T-helper 1 cell (primary cell): ENCODE data around the gene ELAC2.
A peak's percentile ranks its signal among the peaks of the same experiment; 100 is the strongest.

Experiments used
- DNase-seq, 5 donors: peaks; one replicate each; pipeline ENCODE4 v3.0.0-alpha.2; 2012 to 2020

ELAC2 gene

DNA sequence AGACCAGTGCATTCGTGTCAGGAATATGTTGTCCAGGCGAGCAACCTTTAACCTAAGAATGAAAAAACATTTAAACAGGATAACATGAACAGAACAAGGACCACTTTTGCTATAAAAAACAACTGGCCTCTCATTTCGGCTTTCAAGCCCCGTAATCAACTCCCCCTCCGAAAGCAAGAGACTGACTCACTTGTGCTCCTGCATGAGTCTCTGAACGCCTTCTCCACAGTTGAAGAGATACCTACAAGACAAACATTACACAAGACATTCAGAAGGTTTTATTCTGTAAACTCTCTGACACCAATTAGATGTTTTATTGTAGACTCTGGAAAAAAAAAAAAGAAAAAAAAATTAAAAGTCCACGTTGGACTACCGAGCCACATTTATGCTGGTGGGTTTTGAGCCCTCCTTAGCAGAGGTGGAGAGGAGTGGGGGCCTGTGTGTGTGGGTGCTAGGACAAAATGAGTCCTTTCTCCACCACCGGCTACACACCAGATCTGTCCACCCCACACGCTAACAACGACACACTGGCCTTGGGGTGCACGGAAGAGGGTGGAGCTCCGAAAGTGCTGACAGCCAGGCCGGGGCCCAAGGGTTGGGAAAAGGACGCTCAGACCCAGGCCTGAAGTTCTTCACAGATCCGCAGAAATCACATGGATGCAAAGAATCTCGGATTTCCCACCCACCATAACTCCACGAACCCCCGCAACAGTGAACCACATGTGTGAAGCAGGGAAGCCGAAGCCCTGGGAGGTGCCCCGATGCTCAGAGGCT is 759 bp downstream of the ELAC2 start:
- DNase-seq, result no peak

DNA sequence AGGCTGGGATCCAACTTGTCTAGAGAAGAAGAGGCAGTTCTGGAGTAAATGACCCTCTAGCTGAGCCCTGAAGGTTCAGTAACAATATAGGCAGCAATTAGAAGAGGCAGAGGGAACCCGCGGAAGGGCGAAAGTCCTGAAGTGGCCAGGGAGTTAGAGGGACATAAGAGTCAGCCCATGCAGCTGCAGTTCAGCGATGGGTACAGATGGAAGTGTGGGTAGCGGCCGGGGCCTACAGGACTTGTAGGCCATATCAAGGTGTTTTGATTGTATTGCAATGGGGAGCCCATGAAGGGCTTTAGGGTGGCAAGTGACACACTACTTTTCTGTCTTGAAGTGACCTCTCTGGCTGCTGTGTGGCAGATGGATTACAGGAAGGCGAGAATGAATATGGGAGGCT is 3.0 kb downstream of the ELAC2 start:
- no peak for DNase-seq

DNA sequence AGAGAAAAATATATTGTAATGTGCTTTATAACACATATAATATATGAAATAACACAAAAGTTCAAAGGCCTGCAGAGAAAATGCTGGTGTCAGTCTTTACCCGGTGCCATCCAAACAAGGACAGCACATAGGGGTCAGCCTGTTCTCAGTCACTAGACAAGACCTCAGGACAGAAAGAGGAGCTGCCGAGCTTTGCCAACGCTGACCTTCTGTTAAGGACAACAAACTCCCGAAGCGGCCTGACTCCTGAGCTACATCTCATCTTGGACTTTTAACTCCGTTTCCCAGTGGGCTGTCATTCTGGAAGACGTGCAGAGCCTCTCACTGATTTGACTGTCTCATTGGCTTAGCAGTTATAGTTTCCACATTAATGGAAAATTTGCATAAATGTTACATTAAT is 6.9 kb downstream of the ELAC2 start:
- no peak for DNase-seq

DNA sequence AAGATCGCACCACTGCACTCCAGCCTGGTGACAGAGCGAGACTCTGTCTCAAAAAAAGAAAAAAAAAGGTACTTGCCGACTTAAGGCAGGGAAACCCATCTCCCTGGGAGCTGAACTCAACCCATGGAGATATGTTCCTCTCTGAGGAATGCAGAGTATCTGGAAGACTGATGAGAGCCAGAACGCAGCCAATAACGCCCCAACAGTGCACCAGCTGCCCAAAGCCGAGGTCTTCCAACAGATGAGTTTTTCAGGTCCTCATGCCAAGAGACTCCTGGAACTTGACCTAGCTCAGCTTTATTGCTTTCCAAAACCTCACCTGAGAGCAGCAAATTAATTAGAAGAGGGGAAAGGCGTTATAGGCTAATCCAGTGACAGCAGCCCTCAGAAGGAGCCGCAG is 9.4 kb downstream of the ELAC2 start:
- DNase-seq, result no peak

DNA sequence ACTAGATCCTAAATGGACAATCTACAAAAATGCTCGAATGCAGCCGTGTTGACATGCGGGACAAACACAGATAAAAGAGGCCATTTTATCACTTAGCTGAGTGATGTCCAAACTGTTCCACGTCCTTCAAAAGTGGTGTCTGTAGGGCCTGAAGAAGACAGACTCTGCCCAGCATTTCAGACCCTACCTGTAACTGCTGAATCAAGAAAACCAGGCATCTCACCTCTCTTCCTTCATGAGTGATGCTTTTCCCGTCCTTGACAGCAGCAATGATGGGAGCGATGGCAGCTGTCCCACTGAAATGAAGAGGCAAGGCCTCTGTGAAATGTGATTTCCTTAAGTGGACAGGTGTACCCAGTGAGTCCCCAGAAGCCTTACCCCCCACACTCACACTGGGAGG is 12.3 kb downstream of the ELAC2 start:
- DNase-seq, result no peak

DNA sequence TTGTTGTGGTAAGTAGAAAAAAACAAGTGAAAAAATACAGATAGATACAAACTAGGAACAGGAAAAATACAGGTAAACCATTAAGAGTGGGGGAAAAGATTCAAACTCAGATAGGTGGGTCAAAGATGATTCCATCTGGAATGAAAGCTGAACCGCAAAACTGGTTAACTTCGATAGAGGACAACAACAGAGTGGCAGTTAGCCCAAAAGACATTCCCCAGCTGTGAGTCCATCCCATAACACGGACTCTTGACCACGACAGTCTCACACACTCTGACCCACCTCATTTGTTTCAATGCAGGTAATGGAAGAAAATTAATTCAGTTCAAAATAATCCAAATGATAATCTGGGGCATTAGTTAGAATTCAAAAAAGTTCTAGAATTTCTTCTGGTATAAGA is 13.5 kb downstream of the ELAC2 start:
- DNase-seq, result no peak

DNA sequence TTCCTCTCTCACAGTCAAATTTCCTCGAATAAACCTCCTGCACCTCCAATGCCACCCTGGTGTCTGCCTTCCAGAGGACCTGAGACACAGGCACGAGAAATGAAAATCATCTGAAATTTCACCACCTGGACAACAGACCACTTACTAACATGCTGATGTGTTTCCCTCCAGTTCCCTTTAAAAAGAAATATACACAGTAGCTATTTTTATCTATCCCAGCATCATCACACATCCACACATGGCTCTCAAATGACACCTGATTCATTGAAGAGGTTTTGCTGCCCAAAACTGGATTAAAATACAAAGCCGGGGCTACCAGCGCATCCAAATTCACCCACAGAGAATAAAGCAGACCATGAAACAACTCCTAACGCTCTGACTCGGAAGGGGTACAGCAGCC is 13.9 kb downstream of the ELAC2 start:
- DNase-seq, result no peak

DNA sequence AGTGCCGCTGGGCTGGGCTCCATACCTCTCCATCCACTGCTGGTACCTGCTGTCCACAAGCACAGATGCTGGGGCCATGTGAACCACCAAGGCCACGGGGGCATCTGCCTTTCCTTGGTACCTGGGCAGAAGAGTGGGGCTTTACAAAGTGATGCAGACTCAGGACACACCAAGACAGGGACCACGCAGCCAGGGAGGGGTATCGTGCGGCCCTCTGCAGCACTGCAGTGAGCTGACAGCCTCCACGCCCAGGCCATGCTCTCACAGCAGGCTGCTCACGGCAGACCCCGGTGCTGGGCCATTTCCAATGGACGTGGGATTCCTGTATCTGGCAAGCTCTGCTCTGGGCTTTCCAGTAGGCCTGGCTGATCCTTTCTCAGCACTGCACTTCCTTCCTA is 14.4 kb downstream of the ELAC2 start:
- DNase-seq, result no peak

- peak in 2 of 5 donors; percentile 10 to 37 for DNase-seq
Observed at GRCh38 chr17:13002761-13003453, 14.9 kb downstream of the ELAC2 start.

DNA sequence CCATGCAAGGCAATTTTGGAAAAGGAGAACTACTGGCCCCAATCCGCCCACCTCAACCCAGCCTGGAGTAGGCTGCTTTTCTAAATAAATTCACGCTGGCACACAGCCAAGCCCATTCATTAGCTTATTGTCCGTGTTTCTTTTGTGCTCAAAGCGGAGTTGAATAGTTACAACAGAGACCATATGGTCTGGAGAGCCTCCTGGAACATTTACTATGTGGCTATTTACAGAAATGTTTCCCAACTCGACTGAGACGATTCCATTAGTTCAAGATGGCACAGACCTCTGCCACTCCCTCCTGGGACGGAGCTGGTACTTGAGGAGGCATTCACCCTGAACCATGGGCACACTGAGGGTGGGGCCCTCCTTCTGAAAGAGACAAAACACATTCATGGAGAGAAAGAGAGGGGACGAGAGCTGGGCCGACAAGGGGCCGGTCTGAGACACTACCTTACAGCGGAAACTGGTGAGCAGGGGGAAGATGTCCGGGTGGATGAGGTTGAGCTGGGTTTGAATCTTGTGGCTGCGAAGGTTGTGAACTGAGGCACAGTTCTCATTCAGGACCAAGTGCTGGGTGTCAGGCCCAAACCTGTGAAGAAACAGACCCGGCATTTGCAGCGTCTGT is 15.7 kb downstream of the ELAC2 start:
- no peak for DNase-seq

- DNase-seq, result no peak
Observed at GRCh38 chr17:13000561-13000960, 17.3 kb downstream of the ELAC2 start.

- DNase-seq, result no peak
Observed at GRCh38 chr17:12998874-12999273, 19.0 kb downstream of the ELAC2 start.

DNA sequence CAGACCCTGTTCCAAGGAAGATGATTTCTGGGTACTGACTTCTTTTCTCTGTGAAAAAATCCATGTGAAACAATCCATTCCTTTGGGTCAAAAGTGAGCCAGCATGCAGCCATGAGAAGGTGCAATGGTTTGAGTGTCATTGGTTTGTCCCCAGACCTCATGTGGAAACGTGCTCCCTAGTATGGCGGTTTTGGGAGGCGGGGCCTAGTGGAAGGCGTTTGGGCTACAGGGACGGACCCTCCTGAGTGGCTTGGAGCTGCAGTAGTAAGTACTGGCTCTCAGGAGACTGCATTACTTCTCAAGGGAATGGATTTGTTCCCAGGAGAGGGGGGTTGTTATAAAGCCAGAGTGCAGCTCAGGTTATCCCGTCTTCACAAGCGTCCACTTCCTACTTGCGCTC is 19.4 kb downstream of the ELAC2 start:
- no peak for DNase-seq

DNA sequence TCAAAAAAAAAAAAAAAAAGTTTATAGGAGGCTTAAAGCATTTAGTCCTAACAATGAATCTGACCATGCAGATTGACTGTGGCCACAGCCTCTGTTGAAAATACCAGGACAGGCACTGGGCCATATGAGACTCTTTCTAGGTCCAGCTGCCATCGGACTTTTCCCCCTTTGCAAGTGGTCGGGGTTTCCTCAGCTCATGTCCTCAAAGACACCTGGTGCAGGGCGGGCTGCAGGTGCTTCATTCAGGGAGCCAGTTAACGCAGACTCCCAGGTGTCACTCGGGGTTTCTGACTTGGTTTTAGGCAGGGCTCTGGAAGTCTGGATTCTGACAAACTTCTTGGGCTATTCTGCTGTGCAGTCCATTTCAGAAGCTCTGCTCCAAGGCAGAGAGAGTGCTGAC is 20.9 kb downstream of the ELAC2 start:
- no peak for DNase-seq

- DNase-seq, result no peak
Observed at GRCh38 chr17:12996357-12996756, 21.5 kb downstream of the ELAC2 start.

DNA sequence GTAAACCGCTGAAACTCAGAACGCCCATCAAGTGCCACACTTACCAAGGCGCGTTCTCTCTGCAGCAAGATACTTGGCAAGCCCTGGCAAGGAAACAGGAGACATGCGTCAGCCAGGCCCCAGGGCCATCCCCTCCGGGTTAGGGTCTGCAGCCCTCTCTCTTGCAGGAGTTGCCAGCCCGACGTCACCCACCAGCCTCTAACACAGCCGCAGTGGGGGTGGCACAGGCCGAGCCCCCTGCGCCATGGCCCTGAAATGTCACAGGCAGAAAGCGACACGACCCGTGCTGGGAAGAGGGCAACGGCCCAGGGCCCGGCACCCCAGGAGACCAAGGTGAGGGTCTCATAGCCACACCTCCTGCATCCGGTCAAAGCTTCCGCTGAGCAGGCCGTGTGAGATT is 21.9 kb downstream of the ELAC2 start:
- no peak for DNase-seq

DNA sequence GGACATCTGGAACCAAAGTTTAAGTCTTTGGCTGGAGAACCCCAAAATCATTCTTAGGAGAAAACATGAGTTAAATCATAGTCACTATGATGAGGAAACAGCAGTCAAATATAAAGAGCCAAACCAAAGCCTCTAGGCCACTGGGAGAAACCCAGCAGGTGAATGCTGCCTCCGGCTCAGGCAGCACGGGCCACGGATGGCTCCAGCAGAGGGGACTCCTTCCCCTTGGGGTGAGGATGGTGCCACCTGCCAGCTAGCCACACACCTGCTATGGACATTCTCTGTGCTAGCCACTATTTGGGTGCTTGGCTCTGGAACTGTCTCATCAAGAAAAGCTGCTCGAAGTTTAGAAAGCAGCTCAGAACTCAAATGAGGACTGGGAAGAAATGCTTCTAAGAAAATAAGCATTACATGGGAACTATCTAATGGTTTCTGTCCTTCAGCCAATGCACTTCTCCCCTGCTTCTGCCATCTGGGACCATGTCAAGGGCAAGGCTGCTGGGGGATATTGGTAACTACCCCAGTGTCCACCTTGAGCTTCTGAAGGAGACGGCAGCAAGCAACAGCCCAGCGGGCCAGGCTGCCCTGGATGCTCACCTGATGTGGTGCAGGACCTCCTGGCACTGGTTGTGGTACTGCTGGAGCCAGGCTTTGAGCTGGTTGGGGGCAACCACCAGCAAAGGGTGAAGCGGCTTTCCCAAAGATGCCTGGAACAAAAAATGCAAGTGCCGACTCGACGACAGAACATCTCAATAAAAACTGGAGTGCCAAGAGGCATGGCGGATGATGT is 22.5 kb downstream of the ELAC2 start:
- DNase-seq, result no peak

GRCh38 chr17:12994341-12995074 is 23.3 kb downstream of the ELAC2 start:
- no peak for DNase-seq

GRCh38 chr17:12993631-12994030 is 24.2 kb downstream of the ELAC2 start:
- DNase-seq, result no peak

- DNase-seq, result no peak
Observed at GRCh38 chr17:12992676-12993075, 25.2 kb downstream of the ELAC2 start.

GRCh38 chr17:12990926-12991325 is 26.9 kb downstream of the ELAC2 start:
- no peak for DNase-seq

DNA sequence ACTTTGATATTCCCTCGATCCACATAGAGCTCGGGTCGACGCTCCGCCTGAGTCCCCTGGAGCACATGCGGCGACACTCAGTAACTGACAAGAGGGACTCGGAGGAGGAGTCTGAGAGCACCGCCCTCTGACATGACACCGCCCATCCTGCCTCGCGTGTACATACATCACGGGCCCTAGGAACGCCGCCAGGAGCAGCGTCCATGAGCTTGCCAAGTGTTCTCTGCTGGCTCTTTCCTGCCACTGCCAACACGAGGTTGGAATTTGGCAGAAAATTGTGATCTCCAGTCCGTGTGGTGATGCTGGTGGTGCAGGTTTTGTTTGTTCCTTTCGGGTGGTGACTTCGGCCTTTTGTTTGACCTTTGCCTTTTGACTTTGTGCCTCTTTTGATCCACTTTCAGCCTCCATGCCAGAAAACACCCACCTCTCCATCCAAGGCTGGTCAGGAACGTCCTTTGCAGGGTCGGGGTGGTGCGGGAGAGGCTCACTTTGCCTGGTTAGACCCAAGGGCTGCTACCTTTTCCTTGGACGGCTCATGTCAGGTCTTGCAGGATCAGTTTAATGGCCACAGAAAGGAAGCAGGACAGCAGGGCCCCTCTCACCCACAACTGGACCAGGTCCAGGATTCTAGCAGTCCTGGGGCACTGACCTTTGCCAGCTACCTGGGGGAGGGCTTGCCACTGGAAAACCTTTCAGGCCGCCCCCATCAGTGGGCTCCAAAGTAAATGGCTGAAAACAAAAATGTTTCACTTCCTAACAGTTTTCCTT is 27.6 kb downstream of the ELAC2 start:
- no peak for DNase-seq
